HFF-Myc (cell line): ENCODE measurements around the gene ILRUN.
"Not testable (repeated sequence)": the region's sequence is repeated elsewhere in the genome, so short reads cannot be mapped to it uniquely, and the experiment has no call there.

Source experiments
- DNase-seq: peaks from one replicate; pipeline ENCODE4 v3.0.0-alpha.2; 2011; ENCODE audit warnings: low read depth; ENCODE audit errors: extremely low read depth
- H3K4me3 ChIP-seq: replicated peaks from 2 replicates; pipeline ENCODE4 v1.5.1; 2011; ENCODE audit warnings: low read depth, mild to moderate bottlenecking, control low read depth, low read length
- CTCF ChIP-seq: IDR thresholded peaks from 2 replicates; pipeline ENCODE4 v1.5.1; 2012; ENCODE audit warnings: mild to moderate bottlenecking, low read depth, low read length, control low read depth; ENCODE audit errors: missing control alignments

ILRUN gene

GRCh38 chr6:34729631-34730470 lies 33.3 kb upstream of the ILRUN start:
- no peak for DNase-seq
- no peak for TF ChIP-seq CTCF
- H3K4me3 ChIP-seq, result no peak overlapping the region

- DNase-seq, result no peak
- no peak overlapping the region for H3K4me3 ChIP-seq
- TF ChIP-seq CTCF, result no peak
Observed at GRCh38 chr6:34726055-34726454, 29.5 kb upstream of the ILRUN start.

- DNase-seq, result no peak
- TF ChIP-seq CTCF, result no peak
- no peak overlapping the region for H3K4me3 ChIP-seq
Observed at GRCh38 chr6:34723203-34723602, 26.6 kb upstream of the ILRUN start.

GRCh38 chr6:34722451-34722850 lies 25.9 kb upstream of the ILRUN start:
- no peak for TF ChIP-seq CTCF
- no peak for DNase-seq
- no peak overlapping the region for H3K4me3 ChIP-seq

- DNase-seq, H3K4me3 ChIP-seq: not testable (repeated sequence)
Observed at GRCh38 chr6:34720160-34720559, 23.6 kb upstream of the ILRUN start.

GRCh38 chr6:34719646-34720045 lies 23.1 kb upstream of the ILRUN start:
- H3K4me3 ChIP-seq, DNase-seq: not testable (repeated sequence)

- DNase-seq, result no peak
- H3K4me3 ChIP-seq, result no peak overlapping the region
- TF ChIP-seq CTCF, result no peak
Observed at GRCh38 chr6:34718976-34719375, 22.4 kb upstream of the ILRUN start.

GRCh38 chr6:34717466-34717865 lies 20.9 kb upstream of the ILRUN start:
- no peak overlapping the region for H3K4me3 ChIP-seq
- no peak for TF ChIP-seq CTCF
- DNase-seq, result no peak
